Pancreas (tissue), 10 donors: ENCODE data around the gene TMEM198. TPM values are rescaled to one million over a fixed set of nuclear protein-coding genes. Genes with fewer than 3 reads are reported as not detected.

ENCODE experiments used
- ATAC-seq, 4 donors: fragments of 200-7000 bp; cut with Tn5 transposase; one replicate each; pipeline versions ENCODE4 v1.8.0 to v1.9.1; 2020; ENCODE audit warnings: mild to moderate bottlenecking in 4 of 4, moderate library complexity in 4 of 4
- DNase-seq, 6 donors: peaks; one replicate each; pipeline ENCODE4 v3.0.0-alpha.2; 2020
- FAIRE-seq: peaks from 2 replicates; lab custom pipeline; 2012; peaks lifted over from hg19 to GRCh38; lab: Jason Lieb, UNC
- H3K27ac ChIP-seq, 4 donors: fragments of 200-600 bp; sonication (generic); 1 replicate in 3 of 4; 2 replicates in 1 of 4; pipeline versions ENCODE4 v1.5.0 to v1.8.0; 2020
- H3K27me3 ChIP-seq, 4 donors: fragments of 200-600 bp; one replicate each; pipeline ENCODE4 v1.8.0; 2021
- H3K36me3 ChIP-seq, 3 donors: fragments of 200-600 bp; sonication (generic) in 1 of 3; one replicate each; pipeline versions ENCODE4 v1.5.0 to v1.8.0; 2020 to 2021
- H3K4me1 ChIP-seq, 3 donors: fragments of 200-600 bp; one replicate each; pipeline ENCODE4 v1.8.0; 2021
- H3K4me3 ChIP-seq, 4 donors: fragments of 200-600 bp; sonication (generic) in 2 of 4; one replicate each; pipeline versions ENCODE4 v1.5.0 to v1.8.0; 2020 to 2021
- H3K9me3 ChIP-seq, 4 donors: fragments of 200-600 bp; one replicate each; pipeline ENCODE4 v1.8.0; 2021
- CTCF ChIP-seq, 4 donors: fragments of 200-600 bp; sonication (generic) in 3 of 4; IDR thresholded peaks; one replicate each; pipeline versions ENCODE4 v1.5.0 to v1.8.0; 2021; ENCODE audit warnings: antibody characterized with exemption in 4 of 4
- WGBS, 2 donors: extraction: QIAGEN DNeasy Blood & Tissue Kit; methylation state at CpG; one replicate each; pipeline ENCODE4 v1.1.7; 2013; 5-methylcytosine and 5-hydroxymethylcytosine counted together
- intact Hi-C, 3 donors: fragments of 100-400 bp; cut with DNase I; formaldehyde crosslinking; loops; one replicate each; pipeline versions ENCODE4 v1.11.1 to v1.14.2; 2022
- polyA plus RNA-seq, 2 donors: library from polyadenylated mRNA; stranded (reverse); fragments of 200-250 nt; gene quantifications; one replicate each; pipeline ENCODE4 v1.2.3, GENCODE V29; 2013
- total RNA-seq, 6 donors: library from RNA; stranded (reverse); fragmentation: NEBNext Ultra II Directional in 4 of 6; extraction: Animal tissue kit (Norgen Biotek cat#: 25700) in 4 of 6; gene quantifications; one replicate each; pipeline versions ENCODE4 v1.2.1 to v1.2.4, GENCODE V29; 2021 to 2023
- donor health status: healthy with polysubstance abuse.
- donor health status: DM: no; HTN: no; CAD: no; lungs with moderate emphysema.
- donor health status: DM: no; HTN: no; CAD: no.
- donor health status: control.
- donor health status: control.
- donor health status: Bipolar disorder and iron deficiency.
- donor health status: DM: yes; HTN: yes; CAD: no.
- donor health status: DM: no; HTN: no; CAD: no.
- donor health status: DM: no; HTN: no; CAD: no.
- donor health status: DM: yes; HTN: yes; CAD: no.

The TMEM198 gene
- total and polyA plus RNA-seq, 8 donors: 2.6 to 13.3 (median 5.9) TPM

GRCh38 chr2:219573166-219573565 is 29.3 kb downstream of the TMEM198 start:
- H3K9me3 ChIP-seq: no peaks in the 10 kb centered on the region
- DNase-seq (no peak), ATAC-seq (no peak), FAIRE-seq (no peak)
- no peak overlapping the region for H3K27ac ChIP-seq
- 74 to 75% methylated on average over 5 of the region's 5 CpGs for WGBS, 2 donors
- H3K4me1 ChIP-seq: peaks cover 4 to 10% (median 8%) of the 10 kb centered on the region in 3 donors
- no peak for TF ChIP-seq CTCF (IDR thresholded peaks at IDR 0.05)
- no peaks in the 10 kb centered on the region for H3K27me3 ChIP-seq
- H3K4me3 ChIP-seq: no peak overlapping the region
- no peaks in the 10 kb centered on the region for H3K36me3 ChIP-seq
- intact Hi-C loops: no loop called here

- FAIRE-seq: no peak
- no peaks in the 10 kb centered on the region for H3K36me3 ChIP-seq
- DNase-seq: peak in 2 of 6 donors; percentile 11 to 72
- H3K27me3 ChIP-seq: no peaks in the 10 kb centered on the region
- H3K9me3 ChIP-seq: no peaks in the 10 kb centered on the region
- H3K27ac ChIP-seq: no peak overlapping the region
- TF ChIP-seq CTCF (IDR thresholded peaks at IDR 0.05): no peak
- no peak overlapping the region for H3K4me3 ChIP-seq
- intact Hi-C loops: no loop called here
- peaks cover 4 to 10% (median 4%) of the 10 kb centered on the region in 3 donors for H3K4me1 ChIP-seq
- no peak for ATAC-seq
- WGBS, 2 donors: 90 to 92% methylated on average over 22 of the region's 22 CpGs
Measured at GRCh38 chr2:219574484-219575311, 30.9 kb downstream of the TMEM198 start.

GRCh38 chr2:219575566-219576504 is 32.0 kb downstream of the TMEM198 start:
- DNase-seq (peak in 1 of 6 donors; percentile 64), FAIRE-seq (no peak), ATAC-seq (no peak)
- no peaks in the 10 kb centered on the region for H3K36me3 ChIP-seq
- no peak overlapping the region for H3K27ac ChIP-seq
- whole genome bisulfite sequencing, 2 donors: 61 to 68% methylated on average over 6 of the region's 6 CpGs
- H3K4me3 ChIP-seq: no peak overlapping the region
- no peaks in the 10 kb centered on the region for H3K27me3 ChIP-seq
- intact Hi-C loops: no loop called here
- no peak for TF ChIP-seq CTCF (IDR thresholded peaks at IDR 0.05)
- no peaks in the 10 kb centered on the region for H3K9me3 ChIP-seq
- peaks cover 0 to 10% (median 0%) of the 10 kb centered on the region in 3 donors for H3K4me1 ChIP-seq

GRCh38 chr2:219576505-219577388 is 32.9 kb downstream of the TMEM198 start:
- peak in 2 of 6 donors; percentile 51 to 65 for DNase-seq
- no peak for TF ChIP-seq CTCF (IDR thresholded peaks at IDR 0.05)
- H3K9me3 ChIP-seq: no peaks in the 10 kb centered on the region
- no peaks in the 10 kb centered on the region for H3K27me3 ChIP-seq
- no peak for FAIRE-seq
- intact Hi-C loops: no loop called here
- WGBS, 2 donors: 46 to 50% methylated on average over 15 of the region's 15 CpGs
- H3K27ac ChIP-seq: no peak overlapping the region
- ATAC-seq: peak in 3 of 4 donors; percentile 32 to 52 (median 46)
- no peaks in the 10 kb centered on the region for H3K36me3 ChIP-seq
- peaks cover 0 to 10% (median 0%) of the 10 kb centered on the region in 3 donors for H3K4me1 ChIP-seq
- no peak overlapping the region for H3K4me3 ChIP-seq
